DMS153 treated with DMSO at 0.1 percent for 48 hours (cell line): Measurements from ENCODE around the gene RASGRP1.
"Not testable (repeated sequence)": the region's sequence is repeated elsewhere in the genome, so short reads cannot be mapped to it uniquely, and the experiment has no call there.

Experiments
- DNase-seq: peaks from one replicate; lab custom pipeline; 2025; ENCODE audit not compliant: unreplicated experiment; lab: John Stamatoyannopoulos, UW

Gene RASGRP1

DNA sequence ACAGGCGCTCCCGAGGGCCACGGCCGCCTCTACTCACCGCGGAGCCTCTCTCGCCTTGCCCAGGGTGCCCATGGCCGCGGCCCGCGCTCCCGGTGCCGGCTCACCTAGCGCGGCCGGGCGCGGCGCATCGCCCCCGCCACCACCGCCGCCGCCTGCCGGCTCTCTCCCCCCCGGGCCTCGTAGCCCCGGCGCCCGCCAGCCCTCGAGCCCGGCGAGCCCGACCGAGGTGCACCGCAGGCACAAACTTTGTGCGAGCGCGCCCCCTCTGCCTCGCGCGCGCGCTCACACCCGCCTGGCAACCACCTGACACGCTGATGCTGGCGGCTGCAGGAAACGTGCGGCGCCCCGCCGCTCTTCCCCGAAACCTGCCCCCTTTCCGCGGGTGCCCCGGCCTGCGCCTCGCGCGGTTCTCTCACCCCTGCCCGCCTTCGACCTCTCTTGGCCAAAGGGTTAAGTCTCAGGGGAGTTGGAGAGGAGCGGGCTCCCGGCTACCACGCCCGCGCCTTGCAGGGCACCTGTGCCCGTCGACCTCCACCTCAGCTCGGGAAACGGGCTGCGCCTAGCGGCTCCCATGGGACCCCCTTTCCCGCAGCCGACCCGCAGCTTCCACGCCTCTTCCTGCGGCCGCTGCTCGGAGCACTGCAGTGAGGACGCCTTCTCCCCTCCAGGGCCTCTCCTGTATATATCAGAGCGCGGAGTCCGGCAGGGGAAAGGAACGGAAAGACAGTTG is at the start of gene RASGRP1:
RASGRP1 (minus strand) TSS at position 258 of the 730 bp plus-strand sequence; CDS start at position 72, 186 bp downstream.
- DNase-seq = no peak

DNA sequence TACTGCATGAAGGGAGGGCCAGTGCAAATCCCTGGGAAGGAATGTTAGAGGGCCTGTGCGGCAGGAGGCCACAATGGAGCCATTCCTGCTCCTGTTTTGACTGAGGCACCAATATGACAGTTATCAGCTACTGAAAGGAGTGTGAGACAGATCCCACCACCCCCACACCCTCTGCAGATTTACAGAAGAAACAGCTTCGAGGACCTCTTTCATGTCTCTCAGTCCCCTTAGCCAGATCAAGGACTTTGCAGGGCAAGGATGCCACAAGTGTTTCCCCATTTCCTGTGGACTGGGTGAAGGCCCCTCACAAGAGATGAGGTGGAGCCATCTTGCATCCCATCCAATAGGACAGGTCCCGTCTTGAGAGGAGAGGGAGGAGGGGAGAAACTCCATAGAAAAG is 48.5 kb upstream of the RASGRP1 start:
- no peak for DNase-seq

DNA sequence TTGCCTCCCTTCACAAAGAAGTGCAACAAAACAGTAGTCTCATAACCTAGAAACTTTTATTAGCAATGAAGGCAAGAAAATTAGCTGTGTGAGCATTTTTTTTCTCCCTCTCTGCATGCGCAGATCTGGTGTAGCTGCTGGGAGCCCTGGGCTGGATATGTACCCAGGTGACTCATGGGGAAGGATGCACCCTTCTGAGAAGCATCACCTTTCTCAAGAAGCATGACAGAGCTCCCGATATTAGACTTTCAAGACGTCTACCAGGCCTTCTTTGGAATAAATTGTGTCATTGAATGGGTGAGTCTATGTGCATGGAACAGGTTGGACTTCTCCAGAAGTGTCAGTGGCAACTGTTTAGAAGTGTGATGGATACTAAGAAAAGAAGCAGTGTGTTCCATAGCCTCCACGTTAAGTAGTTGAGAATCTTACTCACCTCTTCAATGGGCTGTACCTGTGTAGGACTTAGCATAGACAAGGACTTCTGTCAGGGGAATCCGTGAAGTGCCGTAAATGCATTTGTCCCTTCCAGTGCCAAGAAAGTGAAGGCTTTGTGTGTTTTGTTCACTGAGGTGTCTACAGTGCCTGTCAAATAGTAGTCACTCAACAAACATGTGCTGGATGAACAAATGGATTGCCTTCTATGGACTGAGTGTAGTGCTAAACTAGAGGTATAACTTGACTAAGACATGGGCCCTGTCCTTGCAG is 47.7 kb upstream of the RASGRP1 start:
- DNase-seq = no peak

DNA sequence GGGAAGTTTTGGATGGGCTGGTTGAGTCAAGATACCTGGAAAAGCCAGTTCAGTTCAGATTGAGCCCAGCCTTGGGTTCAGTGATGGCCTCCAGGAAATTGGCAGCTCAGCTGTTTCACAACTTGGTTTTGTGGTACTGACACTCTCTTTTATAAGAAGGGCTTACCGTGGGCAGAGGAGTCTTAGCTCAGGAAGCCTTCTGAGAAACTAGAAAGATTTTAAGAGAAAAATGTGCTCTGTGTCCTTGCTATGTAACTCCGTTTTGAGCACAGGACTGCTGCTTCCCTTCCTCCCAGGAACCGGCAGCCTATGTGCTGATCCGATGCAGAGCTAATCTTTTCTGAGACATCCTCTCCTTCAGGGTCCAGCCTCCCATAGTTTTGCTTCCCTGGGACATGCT is 46.6 kb upstream of the RASGRP1 start:
- no peak for DNase-seq

DNA sequence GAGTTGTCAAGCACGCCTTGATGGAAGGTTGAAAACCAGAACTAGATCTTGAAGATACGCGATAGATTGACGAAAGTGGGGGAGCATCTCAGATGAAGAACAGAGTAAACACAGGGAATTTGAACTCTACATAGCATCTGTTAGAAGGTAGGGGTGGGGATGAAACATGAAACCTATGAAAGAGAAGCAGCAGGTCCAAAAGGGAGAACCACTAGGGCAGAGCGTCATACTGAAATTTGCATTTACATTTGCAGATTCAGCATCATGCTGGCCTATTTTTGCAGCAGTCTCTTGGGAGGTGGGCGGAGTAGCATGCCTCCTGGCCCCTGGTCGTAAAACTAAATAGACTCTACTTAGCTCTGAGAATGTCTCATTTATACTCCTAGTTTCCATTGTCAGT is 46.1 kb upstream of the RASGRP1 start:
- no peak for DNase-seq

DNA sequence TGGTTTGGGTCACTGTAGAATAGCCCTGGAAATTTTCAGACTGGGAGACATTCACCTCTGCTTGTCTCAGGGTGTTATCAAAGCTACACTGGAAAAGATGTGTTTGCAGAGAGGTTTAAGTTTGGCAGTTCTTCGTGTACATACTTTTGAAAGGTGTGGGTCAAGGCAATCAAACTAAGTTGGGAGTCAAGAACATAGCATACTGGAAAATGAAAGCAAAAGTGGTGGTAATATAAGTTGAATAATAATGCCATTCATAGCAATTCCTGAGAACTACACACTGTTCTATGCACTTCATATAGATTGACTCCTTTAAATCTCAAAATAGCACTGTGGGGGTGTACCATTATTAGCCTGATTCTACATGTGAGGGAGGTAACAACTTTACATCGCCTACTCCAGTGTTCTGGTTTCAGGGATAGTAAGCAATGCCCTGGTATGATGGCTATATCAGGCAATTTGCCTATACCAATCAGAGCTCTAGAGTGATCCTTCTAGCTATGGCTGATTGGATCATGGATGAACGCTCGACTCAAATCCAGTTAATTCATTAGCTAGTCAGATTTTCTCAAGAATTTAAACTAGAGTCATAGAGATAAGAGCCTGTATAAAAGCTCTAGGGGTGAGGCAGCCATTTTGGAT is 44.6 kb upstream of the RASGRP1 start:
- DNase-seq = no peak

DNA sequence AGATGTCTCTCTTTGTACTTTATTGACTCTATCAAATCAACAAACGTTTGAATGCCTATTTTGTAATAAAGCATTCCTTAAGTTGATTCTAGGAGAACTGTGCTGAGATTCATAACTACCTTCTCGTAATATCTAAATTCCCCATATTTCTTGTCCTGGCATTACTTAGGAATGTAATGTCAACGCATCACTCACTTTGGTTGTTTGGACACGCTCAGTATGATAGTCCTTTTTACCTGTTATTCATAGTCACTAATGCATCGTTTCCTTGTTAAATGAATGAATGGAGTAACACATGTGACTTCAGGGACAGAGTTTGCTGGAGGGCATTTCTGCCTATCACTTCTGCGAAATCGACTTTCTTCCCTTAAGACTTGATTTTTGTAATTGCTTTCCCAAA is 44.1 kb upstream of the RASGRP1 start:
- DNase-seq = no peak

DNA sequence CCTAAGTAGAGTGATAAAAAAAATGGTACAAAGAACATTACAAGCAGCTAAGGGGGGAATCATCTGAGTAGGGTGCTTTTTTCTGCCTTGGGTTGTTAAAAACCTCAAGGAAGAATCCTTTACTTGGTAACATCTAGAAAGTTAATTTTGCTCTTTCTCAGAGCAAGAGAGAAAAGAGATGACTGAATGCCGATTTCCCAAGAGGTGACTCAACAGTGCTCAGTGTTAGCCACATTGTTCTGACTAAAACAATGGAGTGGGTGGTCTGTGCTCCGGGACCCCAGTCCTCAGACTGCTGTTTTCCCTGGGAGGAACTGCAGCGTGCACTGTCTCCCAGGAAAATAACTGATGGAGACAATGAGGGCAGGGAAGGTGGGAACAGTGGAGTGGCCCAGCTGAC is 41.1 kb upstream of the RASGRP1 start:
- DNase-seq = no peak

DNA sequence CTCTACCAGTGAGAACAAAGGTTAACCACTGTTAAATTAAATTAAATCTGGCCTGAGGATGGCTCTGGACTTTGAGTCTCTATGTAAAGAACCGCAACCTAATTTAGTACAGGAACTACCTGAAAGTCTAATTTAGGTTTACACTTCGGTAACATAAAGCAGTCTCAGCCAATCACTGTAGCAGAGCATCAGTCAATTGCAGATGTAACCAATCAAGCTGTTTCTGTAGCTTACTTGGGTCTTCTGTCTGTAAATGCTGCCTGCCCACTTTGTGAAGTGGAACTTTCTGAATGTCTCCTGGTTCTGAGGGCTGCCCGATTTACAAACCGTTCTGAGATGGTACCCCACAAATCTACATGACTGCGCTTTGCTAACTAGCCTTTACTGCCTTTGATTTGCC is 39.1 kb upstream of the RASGRP1 start:
- no peak for DNase-seq

DNA sequence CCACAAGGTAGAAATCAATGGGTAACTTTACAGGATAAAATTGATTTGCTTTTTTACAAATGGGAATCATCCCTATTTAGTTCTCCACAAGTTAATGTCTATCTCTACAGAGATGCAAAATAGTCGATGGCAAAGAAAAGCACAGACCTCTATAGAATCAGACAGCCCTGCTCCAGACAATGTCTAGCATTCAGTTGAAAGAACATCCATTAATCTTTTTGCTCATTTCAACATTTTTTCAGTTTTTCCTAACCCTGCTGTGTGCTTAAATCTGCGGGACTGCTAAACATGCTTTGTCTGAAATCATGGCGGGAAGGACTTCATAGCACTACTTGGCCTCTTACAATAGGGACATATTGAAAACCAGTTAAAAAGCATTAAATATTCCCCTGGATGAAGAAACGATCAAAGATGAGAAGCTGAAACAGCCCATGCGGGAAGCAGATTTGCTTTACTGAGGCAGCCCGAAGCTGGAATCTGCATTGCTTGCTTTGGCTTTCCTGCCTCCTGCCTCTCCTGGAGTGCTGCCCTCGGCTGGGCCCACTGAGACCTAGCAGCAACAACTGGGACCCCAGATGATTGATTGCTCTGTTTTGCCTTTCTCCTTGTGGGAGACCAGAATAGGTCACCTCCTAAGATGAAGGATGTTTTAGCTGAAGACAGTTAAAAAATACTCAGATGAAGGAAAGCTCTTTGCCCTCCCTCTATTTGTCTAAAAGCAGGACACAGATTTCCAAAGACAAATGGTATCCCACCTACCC is 38.5 kb upstream of the RASGRP1 start:
- DNase-seq = no peak

DNA sequence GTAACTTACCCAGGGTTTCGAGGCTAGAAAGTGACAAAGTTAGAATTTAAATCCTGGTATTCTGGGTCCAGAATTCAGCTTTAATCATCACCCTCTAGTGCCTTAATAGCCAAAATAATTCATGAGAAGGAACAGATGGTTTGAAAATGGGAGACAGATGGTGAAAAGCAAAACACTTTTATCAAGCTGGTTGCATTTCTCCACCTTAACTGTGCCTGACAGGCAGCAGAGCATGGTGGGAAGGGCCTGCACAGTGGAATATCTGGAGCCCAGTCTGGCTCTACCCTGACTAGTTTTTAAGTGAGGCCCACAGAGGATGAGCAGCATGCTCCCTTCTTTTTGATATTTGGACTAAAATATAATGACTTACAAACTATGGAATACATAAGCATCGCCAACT is 35.6 kb upstream of the RASGRP1 start:
- DNase-seq = no peak

DNA sequence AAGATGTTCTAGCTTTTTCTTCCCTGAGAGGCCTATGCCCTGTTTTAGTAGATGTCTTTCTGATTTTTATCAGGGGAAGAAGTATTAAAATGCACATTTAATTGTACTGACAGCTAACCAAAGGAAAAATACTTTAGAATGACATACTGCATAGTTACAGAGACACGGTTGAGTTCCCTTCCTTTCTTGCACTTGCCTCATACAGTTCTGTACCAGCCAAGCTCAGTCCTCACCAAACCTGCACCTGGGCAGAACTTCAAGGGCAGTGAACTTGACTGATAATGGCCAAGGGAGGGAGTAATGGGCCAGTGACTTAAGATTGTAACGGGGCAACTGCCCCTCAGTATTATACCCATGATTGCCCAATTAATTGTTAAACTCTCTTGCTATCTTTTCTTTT is 34.1 kb upstream of the RASGRP1 start:
- DNase-seq = no peak

DNA sequence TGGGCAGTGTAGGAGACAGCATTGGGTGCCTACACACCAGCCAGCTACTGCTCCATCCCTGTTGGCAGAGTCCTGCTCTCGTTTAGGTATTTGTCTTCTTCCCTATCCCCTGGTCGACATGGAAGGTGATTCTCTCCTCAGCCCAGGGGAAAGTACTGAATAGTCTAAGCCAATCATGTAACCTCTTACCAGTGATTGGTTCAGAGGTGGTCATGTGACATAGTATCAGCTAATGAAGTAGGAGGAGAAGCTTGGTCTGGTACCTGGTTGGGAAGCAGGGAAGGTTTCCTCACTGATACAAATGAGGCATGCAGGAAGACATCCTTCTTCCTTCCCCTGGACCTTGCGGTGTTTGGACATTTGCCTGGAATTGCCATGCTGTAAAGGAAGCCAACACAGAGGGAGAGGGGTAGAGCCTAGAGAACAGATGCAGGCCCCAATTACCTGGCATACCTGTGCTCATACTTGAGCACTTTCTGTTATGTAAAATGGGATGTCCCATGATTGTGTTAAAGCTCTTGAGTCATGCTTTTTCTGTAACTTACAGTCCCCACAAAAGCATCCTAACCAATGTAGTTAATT is 32.7 kb upstream of the RASGRP1 start:
- no peak for DNase-seq

DNA sequence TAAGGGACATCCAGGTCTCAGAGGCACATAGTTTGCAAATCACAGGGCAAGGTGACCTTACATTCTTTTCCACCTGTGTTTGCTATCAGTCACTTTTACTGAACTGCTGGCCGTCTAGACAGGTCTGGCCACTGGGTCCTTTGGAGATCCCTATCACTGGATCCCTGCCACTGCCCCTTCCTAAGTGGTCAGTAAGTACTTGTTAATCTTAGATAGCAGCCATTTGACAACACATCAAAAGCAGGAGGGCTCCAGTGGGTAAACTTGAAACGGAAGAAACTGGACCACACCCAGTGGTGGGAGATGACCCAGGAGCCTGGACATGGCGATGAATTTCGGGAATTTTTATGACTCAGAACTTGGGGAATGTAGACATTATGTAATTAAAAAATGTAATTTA is 28.9 kb upstream of the RASGRP1 start:
- no peak for DNase-seq

DNA sequence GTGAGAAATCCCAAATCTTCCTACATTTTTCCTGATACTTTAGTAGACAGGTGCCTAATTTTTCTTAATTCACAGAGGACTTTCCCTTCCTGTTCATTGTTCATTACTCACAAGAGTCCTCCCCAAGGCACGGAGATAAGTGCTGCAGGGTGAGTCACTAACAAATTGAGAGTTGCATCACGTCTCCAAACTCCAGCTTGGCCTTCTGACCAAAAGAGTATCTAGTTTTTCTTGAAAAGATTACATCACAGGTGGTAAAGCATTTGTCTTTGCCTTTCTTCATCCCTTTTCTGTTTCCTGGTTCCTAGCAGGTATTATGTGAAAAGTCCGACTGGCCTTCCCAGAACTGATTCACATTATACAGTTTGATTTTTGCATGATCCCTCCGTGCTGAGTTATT is 24.9 kb upstream of the RASGRP1 start:
- no peak for DNase-seq

DNA sequence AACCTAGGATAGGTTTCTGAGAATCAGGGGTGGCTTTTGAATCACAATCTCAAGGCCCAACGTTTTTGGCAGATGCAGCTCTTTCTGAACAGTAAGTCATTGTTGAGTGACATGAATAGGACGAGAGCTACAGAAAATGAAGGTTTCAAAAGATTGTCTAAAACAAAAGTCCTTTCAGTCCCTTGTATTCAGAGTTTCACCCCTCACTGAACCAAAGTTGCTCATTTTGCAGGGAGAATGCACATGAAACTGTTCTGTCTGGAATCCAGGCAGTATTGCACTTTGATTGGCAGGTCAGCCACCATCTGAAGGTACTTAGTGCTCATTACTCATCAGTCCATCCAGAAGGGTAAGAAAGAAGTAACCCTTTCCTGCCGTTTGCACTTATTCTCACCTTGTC is 24.1 kb upstream of the RASGRP1 start:
- no peak for DNase-seq

DNA sequence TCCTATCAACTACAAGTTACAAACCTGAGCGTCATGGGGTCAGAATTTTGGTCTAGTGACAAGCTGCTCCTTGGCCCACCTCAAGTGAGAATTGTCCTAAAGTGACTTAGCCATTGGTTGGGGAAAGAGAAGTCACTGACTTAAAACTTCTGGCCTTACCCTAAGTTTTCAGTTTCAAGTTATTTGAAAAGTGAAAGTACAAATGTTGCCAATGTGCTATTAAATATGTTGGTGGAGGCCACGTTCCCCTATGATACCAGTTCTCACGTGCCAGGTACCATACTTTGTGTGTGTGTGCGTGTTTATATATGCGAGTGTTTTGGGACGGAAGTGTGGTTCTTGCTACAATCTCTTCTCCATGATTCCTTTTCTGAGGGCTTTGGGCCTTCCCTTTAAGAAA is 22.6 kb upstream of the RASGRP1 start:
- no peak for DNase-seq

DNA sequence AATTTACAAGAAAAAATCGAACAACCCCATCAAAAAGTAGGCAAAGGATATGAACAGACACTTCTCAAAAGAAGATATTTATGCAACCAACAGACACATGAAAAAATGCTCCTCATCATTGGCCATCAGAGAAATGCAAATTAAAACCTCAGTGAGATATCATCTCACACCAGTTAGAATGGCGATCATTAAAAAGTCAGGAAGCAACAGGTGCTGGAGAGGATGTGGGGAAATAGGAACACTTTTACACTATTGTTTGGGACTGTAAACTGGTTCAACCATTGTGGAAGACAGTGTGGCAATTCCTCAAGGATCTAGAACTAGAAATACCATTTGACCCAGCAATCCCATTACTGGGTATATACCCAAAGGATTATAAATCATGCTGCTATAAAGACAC is 21.4 kb upstream of the RASGRP1 start:
- not testable (repeated sequence) for DNase-seq

DNA sequence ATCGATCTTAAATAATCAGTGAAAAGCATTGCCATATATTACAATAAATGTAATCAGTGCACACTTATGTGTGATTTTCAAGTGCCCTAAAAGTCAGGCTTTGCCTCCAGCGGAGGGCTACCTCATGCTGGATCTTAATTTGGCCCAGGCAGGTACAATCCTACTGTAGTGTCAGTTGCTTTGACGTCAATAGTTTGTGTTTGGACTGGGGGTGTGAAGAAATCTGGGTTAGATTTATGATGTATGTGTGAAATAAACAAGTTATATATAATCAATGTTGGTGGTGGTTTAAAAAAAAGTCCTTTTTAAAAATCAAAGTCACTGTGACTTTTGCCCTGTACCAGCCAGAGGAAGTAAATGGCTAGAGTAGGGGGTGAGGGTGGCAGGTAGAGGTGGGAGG is 14.0 kb upstream of the RASGRP1 start:
- DNase-seq = no peak

DNA sequence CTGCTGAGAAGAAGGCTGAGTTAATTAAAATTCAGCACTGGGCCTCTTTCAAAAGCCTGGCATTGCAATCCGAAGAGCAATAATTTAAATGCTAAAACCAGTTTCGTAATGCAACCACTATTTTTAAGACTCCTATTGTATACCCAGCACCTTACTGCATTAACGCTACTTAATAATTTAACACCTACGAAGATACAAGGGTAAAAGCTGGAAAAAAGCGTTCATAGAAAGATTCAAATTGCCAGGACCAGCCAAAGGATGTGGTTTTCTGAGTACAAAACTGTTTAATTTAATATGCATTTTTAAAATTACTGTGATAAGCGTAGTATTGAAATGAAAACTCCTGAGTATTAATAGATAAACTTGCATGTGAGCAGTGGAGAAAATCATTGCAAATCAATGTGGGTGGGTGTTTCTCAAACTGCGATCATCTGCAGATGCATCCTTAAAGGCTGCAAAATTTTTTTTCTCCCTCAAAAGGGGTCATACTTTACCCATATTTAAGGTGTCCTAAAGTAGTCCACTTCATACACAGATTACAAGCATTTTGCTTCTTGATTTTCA is 12.9 kb upstream of the RASGRP1 start:
- DNase-seq = no peak

DNA sequence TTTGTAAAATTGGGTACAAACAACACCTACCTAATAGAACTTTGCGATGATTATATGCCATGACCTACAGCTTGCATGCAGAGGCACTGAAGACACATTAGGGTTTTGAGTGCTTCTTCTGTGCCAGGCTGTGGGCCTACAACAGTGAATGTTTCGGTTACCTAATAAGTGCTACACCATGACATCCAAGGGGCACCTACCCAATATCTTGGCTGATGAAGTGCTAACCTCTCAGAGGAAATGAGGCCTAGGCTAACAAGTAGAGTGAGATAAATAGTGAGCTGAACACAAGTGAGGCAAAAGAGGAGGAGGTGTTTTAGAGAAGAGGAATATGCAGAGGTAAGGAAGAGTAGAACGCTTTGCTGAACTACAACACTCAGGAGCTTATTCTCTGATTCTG is 12.2 kb upstream of the RASGRP1 start:
- DNase-seq = no peak
